ENCODE results near the gene SLC35F4.
"Not testable (repeated sequence)": the region's sequence is repeated elsewhere in the genome, so short reads cannot be mapped to it uniquely, and the experiment has no call there.

SLC35F4 gene

GRCh38 chr14:57871459-57872080 is 5.7 kb upstream of the SLC35F4 start:
- no peak overlapping the region for H3K4me2 ChIP-seq (ENCODE audit: low read length)
- H3K9me3 ChIP-seq (replicated peaks; ENCODE audit: low read length) = no peaks in the 10 kb centered on the region
- peaks cover 28% of the 10 kb centered on the region for H3K27me3 ChIP-seq (ENCODE audit: control insufficient read depth, insufficient read depth, low read length)
- no peaks in the 10 kb centered on the region for H3K4me1 ChIP-seq (ENCODE audit: control insufficient read depth, insufficient read depth, low read length)
- H3K4me3 ChIP-seq (ENCODE audit: low read length) = no peak overlapping the region
- no peak overlapping the region for H3K9ac ChIP-seq (ENCODE audit: low read depth, low read length)
- H3K36me3 ChIP-seq (ENCODE audit: insufficient read depth, low read length) = no peaks in the 10 kb centered on the region

GRCh38 chr14:57870686-57871457 is 5.0 kb upstream of the SLC35F4 start:
- Histone ChIP-seq H3K9ac (ENCODE audit: low read depth, low read length) (no peak overlapping the region), H3K4me2 (ENCODE audit: low read length) (no peak overlapping the region), H3K4me1 (ENCODE audit: control insufficient read depth, insufficient read depth, low read length) (no peaks in the 10 kb centered on the region), H3K4me3 (ENCODE audit: low read length) (no peak overlapping the region), H3K9me3 (replicated peaks; ENCODE audit: low read length) (no peaks in the 10 kb centered on the region), H3K27me3 (ENCODE audit: control insufficient read depth, insufficient read depth, low read length) (peaks cover 34% of the 10 kb centered on the region), H3K36me3 (ENCODE audit: insufficient read depth, low read length) (no peaks in the 10 kb centered on the region)

GRCh38 chr14:57869617-57870016 is 3.7 kb upstream of the SLC35F4 start:
- H3K4me3 ChIP-seq (ENCODE audit: low read length) = no peak overlapping the region
- no peaks in the 10 kb centered on the region for H3K4me1 ChIP-seq (ENCODE audit: control insufficient read depth, insufficient read depth, low read length)
- H3K27me3 ChIP-seq (ENCODE audit: control insufficient read depth, insufficient read depth, low read length) = peaks cover 35% of the 10 kb centered on the region

DNA sequence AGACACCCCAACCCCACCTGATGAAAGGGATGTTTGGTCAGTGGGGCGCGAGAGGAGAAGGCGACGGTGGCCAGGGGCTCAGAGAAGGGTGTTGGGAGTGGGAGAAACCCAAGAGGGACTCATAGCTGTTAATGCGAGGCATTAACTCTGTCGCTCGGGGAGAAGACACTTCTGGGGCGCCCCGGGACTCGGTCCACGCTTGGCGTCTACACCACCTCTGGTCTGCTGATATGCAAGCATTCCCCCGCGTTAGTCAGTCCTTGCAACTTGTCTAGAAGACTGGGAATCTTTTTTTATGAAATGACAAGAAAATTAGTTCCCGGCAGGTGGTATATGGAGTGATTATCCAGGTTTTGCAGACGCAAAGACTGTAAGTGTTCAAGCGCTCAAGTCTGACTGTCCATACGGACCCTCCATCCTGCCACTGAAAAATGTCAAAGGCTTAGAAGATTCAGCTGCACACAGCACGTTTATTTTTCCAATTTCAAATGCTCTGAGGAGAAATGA is 360 bp upstream of the SLC35F4 start:
- Histone ChIP-seq H3K4me2 (ENCODE audit: low read length) (no peak overlapping the region), H3K9ac (ENCODE audit: low read depth, low read length) (no peak overlapping the region), H3K4me3 (ENCODE audit: low read length) (no peak overlapping the region), H3K4me1 (ENCODE audit: control insufficient read depth, insufficient read depth, low read length) (no peaks in the 10 kb centered on the region), H3K36me3 (ENCODE audit: insufficient read depth, low read length) (no peaks in the 10 kb centered on the region), H3K27me3 (ENCODE audit: control insufficient read depth, insufficient read depth, low read length) (peaks cover 36% of the 10 kb centered on the region), H3K9me3 (replicated peaks; ENCODE audit: low read length) (no peaks in the 10 kb centered on the region)

More at GRCh38 chr14:57869617-57870016, 3.7 kb upstream of the SLC35F4 start:
- no peak overlapping the region for H3K9ac ChIP-seq (ENCODE audit: low read depth, low read length)
- no peak overlapping the region for H3K4me2 ChIP-seq (ENCODE audit: low read length)
- no peaks in the 10 kb centered on the region for H3K36me3 ChIP-seq (ENCODE audit: insufficient read depth, low read length)
- H3K9me3 ChIP-seq (replicated peaks; ENCODE audit: low read length) = no peaks in the 10 kb centered on the region

GRCh38 chr14:57865066-57865402 is 858 bp downstream of the SLC35F4 start:
- Histone ChIP-seq H3K4me2 (ENCODE audit: low read length) (no peak overlapping the region), H3K27me3 (ENCODE audit: control insufficient read depth, insufficient read depth, low read length) (peaks cover 36% of the 10 kb centered on the region), H3K4me1 (ENCODE audit: control insufficient read depth, insufficient read depth, low read length) (no peaks in the 10 kb centered on the region), H3K9ac (ENCODE audit: low read depth, low read length) (no peak overlapping the region), H3K36me3 (ENCODE audit: insufficient read depth, low read length) (no peaks in the 10 kb centered on the region), H3K9me3 (replicated peaks; ENCODE audit: low read length) (no peaks in the 10 kb centered on the region), H3K4me3 (ENCODE audit: low read length) (no peak overlapping the region)

DNA sequence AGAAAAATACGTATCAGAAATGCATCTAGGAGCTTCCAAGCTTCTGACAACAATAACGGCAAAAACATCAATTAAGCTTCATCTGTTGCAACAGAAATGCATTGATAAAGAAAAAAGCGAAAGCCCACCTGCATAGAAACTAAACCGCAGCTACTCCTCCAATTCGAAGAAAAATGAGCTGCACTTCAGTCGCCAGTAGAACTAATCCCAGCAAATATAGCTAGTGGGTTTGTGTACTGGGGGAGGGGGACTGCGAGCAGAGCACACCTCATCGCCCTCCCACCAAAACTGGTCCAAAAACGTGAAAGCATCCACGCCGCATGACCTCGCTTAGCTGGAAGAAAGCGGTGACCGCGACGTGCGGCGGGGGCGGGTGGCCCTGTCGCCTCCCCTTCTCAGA is 1.2 kb downstream of the SLC35F4 start:
- peaks cover 36% of the 10 kb centered on the region for H3K27me3 ChIP-seq (ENCODE audit: control insufficient read depth, insufficient read depth, low read length)
- no peak overlapping the region for H3K4me3 ChIP-seq (ENCODE audit: low read length)
- no peaks in the 10 kb centered on the region for H3K4me1 ChIP-seq (ENCODE audit: control insufficient read depth, insufficient read depth, low read length)

GRCh38 chr14:57863471-57863870 is 2.4 kb downstream of the SLC35F4 start:
- H3K27me3 ChIP-seq (ENCODE audit: control insufficient read depth, insufficient read depth, low read length) = peaks cover 32% of the 10 kb centered on the region
- H3K36me3 ChIP-seq (ENCODE audit: insufficient read depth, low read length) = no peaks in the 10 kb centered on the region
- H3K9ac ChIP-seq (ENCODE audit: low read depth, low read length) = no peak overlapping the region
- no peak overlapping the region for H3K4me3 ChIP-seq (ENCODE audit: low read length)
- H3K4me2 ChIP-seq (ENCODE audit: low read length) = no peak overlapping the region
- H3K4me1 ChIP-seq (ENCODE audit: control insufficient read depth, insufficient read depth, low read length) = no peaks in the 10 kb centered on the region
- H3K9me3 ChIP-seq (replicated peaks; ENCODE audit: low read length) = no peaks in the 10 kb centered on the region

More for the DNA sequence above, 1.2 kb downstream of the SLC35F4 start:
- Histone ChIP-seq H3K9ac (ENCODE audit: low read depth, low read length) (no peak overlapping the region), H3K36me3 (ENCODE audit: insufficient read depth, low read length) (no peaks in the 10 kb centered on the region), H3K9me3 (replicated peaks; ENCODE audit: low read length) (no peaks in the 10 kb centered on the region), H3K4me2 (ENCODE audit: low read length) (no peak overlapping the region)

GRCh38 chr14:57855666-57856065 is 10.2 kb downstream of the SLC35F4 start:
- H3K36me3 ChIP-seq (ENCODE audit: insufficient read depth, low read length); H3K4me2 ChIP-seq (ENCODE audit: low read length); H3K27me3 ChIP-seq (ENCODE audit: control insufficient read depth, insufficient read depth, low read length); H3K9ac ChIP-seq (ENCODE audit: low read depth, low read length); H3K4me3 ChIP-seq (ENCODE audit: low read length); H3K9me3 ChIP-seq (replicated peaks; ENCODE audit: low read length); H3K4me1 ChIP-seq (ENCODE audit: control insufficient read depth, insufficient read depth, low read length): not testable (repeated sequence)

- H3K9ac ChIP-seq (ENCODE audit: low read depth, low read length) = no peak overlapping the region
- H3K4me2 ChIP-seq (ENCODE audit: low read length) = no peak overlapping the region
- H3K9me3 ChIP-seq (replicated peaks; ENCODE audit: low read length) = no peaks in the 10 kb centered on the region
- H3K27me3 ChIP-seq (ENCODE audit: control insufficient read depth, insufficient read depth, low read length) = no peaks in the 10 kb centered on the region
- H3K36me3 ChIP-seq (ENCODE audit: insufficient read depth, low read length) = no peaks in the 10 kb centered on the region
- H3K4me3 ChIP-seq (ENCODE audit: low read length) = no peak overlapping the region
- no peaks in the 10 kb centered on the region for H3K4me1 ChIP-seq (ENCODE audit: control insufficient read depth, insufficient read depth, low read length)
Measured at GRCh38 chr14:57854571-57854970, 11.3 kb downstream of the SLC35F4 start.

DNA sequence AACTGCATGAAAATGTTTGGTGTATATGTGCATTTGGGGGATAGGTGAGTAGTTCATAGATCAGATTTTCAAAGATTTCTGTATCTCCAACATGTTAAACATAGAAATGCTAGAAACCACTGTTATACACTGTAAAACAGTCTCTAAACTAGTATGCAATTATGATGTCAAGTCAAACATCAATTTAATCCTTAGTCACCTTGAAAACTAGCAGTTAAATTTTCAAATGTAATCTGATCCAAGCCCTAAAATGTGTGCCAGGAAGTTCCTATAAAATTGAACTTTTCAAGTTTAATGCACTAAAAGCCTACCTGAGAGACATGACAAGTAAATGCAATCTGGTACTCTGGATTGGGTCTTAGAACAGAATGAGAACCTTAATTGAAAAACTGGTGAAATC is 14.5 kb downstream of the SLC35F4 start:
- Histone ChIP-seq H3K4me1 (ENCODE audit: control insufficient read depth, insufficient read depth, low read length) (no peaks in the 10 kb centered on the region), H3K27me3 (ENCODE audit: control insufficient read depth, insufficient read depth, low read length) (peaks cover 4% of the 10 kb centered on the region), H3K9me3 (replicated peaks; ENCODE audit: low read length) (no peaks in the 10 kb centered on the region), H3K36me3 (ENCODE audit: insufficient read depth, low read length) (no peaks in the 10 kb centered on the region), H3K9ac (ENCODE audit: low read depth, low read length) (no peak overlapping the region), H3K4me2 (ENCODE audit: low read length) (no peak overlapping the region), H3K4me3 (ENCODE audit: low read length) (no peak overlapping the region)

DNA sequence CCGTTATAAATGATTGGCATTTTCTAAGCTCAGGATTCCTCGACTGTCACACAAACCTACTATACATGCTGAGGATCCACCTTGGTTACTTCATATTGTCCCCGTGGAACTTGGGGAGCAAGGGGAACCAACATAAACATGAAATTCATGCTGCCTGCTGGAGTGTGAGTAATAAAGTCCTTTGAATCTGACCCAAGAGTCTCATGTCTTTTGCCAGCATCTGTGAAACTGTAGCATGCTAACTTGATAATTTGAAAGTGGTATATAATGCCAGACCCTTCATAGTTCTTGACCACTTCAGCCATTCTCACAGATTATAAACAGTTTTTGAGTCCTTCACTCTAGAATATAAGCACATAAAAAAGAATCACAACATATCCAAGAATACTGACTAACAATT is 17.1 kb downstream of the SLC35F4 start:
- no peaks in the 10 kb centered on the region for H3K9me3 ChIP-seq (replicated peaks; ENCODE audit: low read length)
- no peaks in the 10 kb centered on the region for H3K4me1 ChIP-seq (ENCODE audit: control insufficient read depth, insufficient read depth, low read length)
- H3K36me3 ChIP-seq (ENCODE audit: insufficient read depth, low read length) = no peaks in the 10 kb centered on the region
- H3K4me3 ChIP-seq (ENCODE audit: low read length) = no peak overlapping the region
- no peak overlapping the region for H3K9ac ChIP-seq (ENCODE audit: low read depth, low read length)
- H3K4me2 ChIP-seq (ENCODE audit: low read length) = no peak overlapping the region
- H3K27me3 ChIP-seq (ENCODE audit: control insufficient read depth, insufficient read depth, low read length) = peaks cover 4% of the 10 kb centered on the region

GRCh38 chr14:57848353-57848752 is 17.5 kb downstream of the SLC35F4 start:
- no peak overlapping the region for H3K4me3 ChIP-seq (ENCODE audit: low read length)
- H3K4me2 ChIP-seq (ENCODE audit: low read length) = no peak overlapping the region
- no peak overlapping the region for H3K9ac ChIP-seq (ENCODE audit: low read depth, low read length)
- no peaks in the 10 kb centered on the region for H3K9me3 ChIP-seq (replicated peaks; ENCODE audit: low read length)
- H3K36me3 ChIP-seq (ENCODE audit: insufficient read depth, low read length) = no peaks in the 10 kb centered on the region
- no peaks in the 10 kb centered on the region for H3K4me1 ChIP-seq (ENCODE audit: control insufficient read depth, insufficient read depth, low read length)
- H3K27me3 ChIP-seq (ENCODE audit: control insufficient read depth, insufficient read depth, low read length) = peaks cover 4% of the 10 kb centered on the region
